IMR-90 (cell line): Measurements from ENCODE around the gene ZEB2. TPM values are rescaled to one million over a fixed set of nuclear protein-coding genes. Genes with fewer than 3 reads are reported as not detected.

Experiments
- ATAC-seq: fragments of 200-7000 bp; cut with Tn5 transposase; 2 replicates; pipeline ENCODE4 v1.9.1; 2020; ENCODE audit warnings: low read depth, mild to moderate bottlenecking, moderate library complexity
- BruUV-seq: library from RNA; stranded (reverse); fragments of 400-500 nt; replicated peaks from 2 replicates; lab custom pipeline; 2021; lab: Mats Ljungman, UMichigan
- CTCF ChIA-PET: fragments of 300-600 bp; formaldehyde crosslinking; extraction: SDS; loops from one replicate; lab custom pipeline; 2021; ENCODE audit warnings: antibody characterized with exemption; lab: Yijun Ruan, JAX
- POLR2A ChIA-PET: fragments of 300-600 bp; sonication (Branson Sonifier 250); formaldehyde crosslinking; loops from one replicate; lab custom pipeline; 2022; ENCODE audit warnings: antibody characterized with exemption; ENCODE audit not compliant: unreplicated experiment; lab: Charles Lee
- DNase-seq: peaks from one replicate; pipeline ENCODE4 v3.0.0; 2013
- H2AFZ ChIP-seq: replicated peaks from 2 replicates; pipeline ENCODE3; 2013; ENCODE audit warnings: low read length, mild to moderate bottlenecking; ENCODE audit not compliant: poor library complexity
- H2AK5ac ChIP-seq: 2 replicates; pipeline ENCODE4 v1.6.1; 2013; ENCODE audit warnings: low read depth, low read length, inconsistent platforms
- H2AK9ac ChIP-seq: replicated peaks from 2 replicates; pipeline ENCODE3; 2013; ENCODE audit warnings: mild to moderate bottlenecking, low read depth, low read length, moderate library complexity; ENCODE audit not compliant: poor library complexity
- H2BK120ac ChIP-seq: 2 replicates; pipeline ENCODE4 v1.6.1; 2013; ENCODE audit warnings: low read depth, low read length, inconsistent platforms
- H2BK15ac ChIP-seq: 3 replicates; pipeline ENCODE4 v1.6.1; 2013; ENCODE audit warnings: low read depth, low read length, inconsistent platforms
- H2BK20ac ChIP-seq: 2 replicates; pipeline ENCODE4 v1.6.1; 2013; ENCODE audit warnings: low read depth, mild to moderate bottlenecking, inconsistent platforms, low read length, moderate library complexity
- H2BK5ac ChIP-seq: 2 replicates; pipeline ENCODE4 v1.6.1; 2013; ENCODE audit warnings: mild to moderate bottlenecking, low read depth, low read length, inconsistent platforms; ENCODE audit not compliant: poor library complexity, severe bottlenecking
- H3K14ac ChIP-seq: replicated peaks from 2 replicates; pipeline ENCODE4 v1.6.1; 2013; ENCODE audit warnings: low read depth, low read length, inconsistent platforms
- H3K18ac ChIP-seq: 2 replicates; pipeline ENCODE4 v1.6.1; 2013; ENCODE audit warnings: low read depth, low read length, control low read depth
- H3K23ac ChIP-seq: 2 replicates; pipeline ENCODE4 v1.6.1; 2013; ENCODE audit warnings: low read depth, low read length, inconsistent platforms
- H3K27ac ChIP-seq: 2 replicates; pipeline ENCODE4 v1.5.1; 2013; ENCODE audit warnings: mild to moderate bottlenecking, control low read depth, low read length; ENCODE audit not compliant: insufficient read depth
- H3K27me3 ChIP-seq: 2 replicates; pipeline ENCODE4 v1.6.1; 2013; ENCODE audit warnings: low read length; ENCODE audit not compliant: control insufficient read depth, insufficient read depth
- H3K36me3 ChIP-seq: 2 replicates; pipeline ENCODE4 v1.6.1; 2013; ENCODE audit warnings: low read length, mixed read lengths; ENCODE audit not compliant: control insufficient read depth, insufficient read depth
- H3K4ac ChIP-seq: 2 replicates; pipeline ENCODE4 v1.6.1; 2013; ENCODE audit warnings: low read depth, low read length, inconsistent platforms
- H3K4me1 ChIP-seq: 2 replicates; pipeline ENCODE4 v1.6.1; 2013; ENCODE audit warnings: low read length, mixed read lengths; ENCODE audit not compliant: control insufficient read depth, insufficient read depth
- H3K4me2 ChIP-seq: 2 replicates; pipeline ENCODE4 v1.6.1; 2013; ENCODE audit warnings: low read depth, mild to moderate bottlenecking, control low read depth, low read length, moderate library complexity
- H3K4me3 ChIP-seq: 2 replicates; pipeline ENCODE4 v1.5.1; 2013; ENCODE audit warnings: low read depth, mild to moderate bottlenecking, control low read depth, low read length, moderate library complexity; ENCODE audit not compliant: insufficient read depth
- H3K56ac ChIP-seq: 2 replicates; pipeline ENCODE4 v1.6.1; 2013; ENCODE audit warnings: low read length, inconsistent platforms; ENCODE audit not compliant: insufficient read depth; ENCODE audit errors: extremely low read depth
- H3K79me1 ChIP-seq, 2 experiments: 2 replicates each; pipeline ENCODE4 v1.6.1; 2013; ENCODE audit warnings: low read length in 2 of 2, inconsistent platforms in 1 of 2, low read depth in 1 of 2
- H3K9ac ChIP-seq: 2 replicates; pipeline ENCODE4 v1.6.1; 2013; ENCODE audit warnings: low read depth, low read length, control low read depth
- H3K9me1 ChIP-seq: 2 replicates; pipeline ENCODE4 v1.6.1; 2013; ENCODE audit warnings: low read length, inconsistent platforms; ENCODE audit not compliant: insufficient read depth
- H3K9me3 ChIP-seq: 2 replicates; pipeline ENCODE4 v1.6.1; 2013; ENCODE audit warnings: low read length; ENCODE audit not compliant: control insufficient read depth, insufficient read depth
- H4K20me1 ChIP-seq: 2 replicates; pipeline ENCODE4 v1.6.1; 2013; ENCODE audit warnings: low read length, inconsistent platforms; ENCODE audit not compliant: insufficient read depth
- H4K5ac ChIP-seq: 2 replicates; pipeline ENCODE4 v1.6.1; 2013; ENCODE audit warnings: mild to moderate bottlenecking, low read depth, low read length, control low read depth
- H4K8ac ChIP-seq, 2 experiments: 2 replicates each; pipeline ENCODE4 v1.6.1; 2013; ENCODE audit warnings: low read depth in 2 of 2, low read length in 2 of 2, control low read depth in 1 of 2, inconsistent platforms in 1 of 2
- H4K91ac ChIP-seq: 2 replicates; pipeline ENCODE4 v1.6.1; 2013; ENCODE audit warnings: low read depth, low read length, inconsistent platforms; ENCODE audit not compliant: insufficient read depth
- BHLHE40 ChIP-seq: fragments of 150-350 bp; IDR thresholded peaks from 2 replicates; pipeline ENCODE4 v1.6.1; 2016; ENCODE audit warnings: mild to moderate bottlenecking, low read depth, low read length
- CEBPB ChIP-seq: IDR thresholded peaks from 2 replicates; pipeline ENCODE4 v1.6.1; 2012; ENCODE audit warnings: low read depth, low read length, improper control_type of control experiment
- CHD1 ChIP-seq: IDR thresholded peaks from 2 replicates; pipeline ENCODE4 v1.6.1; 2012; ENCODE audit warnings: low read depth, low read length, improper control_type of control experiment
- CTCF ChIP-seq: conservative IDR thresholded peaks from 2 replicates; pipeline ENCODE4 v1.5.1; 2012; ENCODE audit warnings: mild to moderate bottlenecking, low read depth, low read length, improper control_type of control experiment
- ELK1 ChIP-seq: fragments of 150-350 bp; IDR thresholded peaks from 2 replicates; pipeline ENCODE4 v1.6.1; 2016; ENCODE audit warnings: low read depth, mild to moderate bottlenecking, low read length, moderate library complexity, borderline replicate concordance
- FOS ChIP-seq: fragments of 150-350 bp; IDR thresholded peaks from 2 replicates; pipeline ENCODE4 v1.6.1; 2016; ENCODE audit warnings: low read depth, low read length
- MAFK ChIP-seq: IDR thresholded peaks from 2 replicates; pipeline ENCODE4 v1.6.1; 2012; ENCODE audit warnings: low read depth, low read length, improper control_type of control experiment
- MAZ ChIP-seq: IDR thresholded peaks from 2 replicates; pipeline ENCODE4 v1.6.1; 2012; ENCODE audit warnings: low read depth, mild to moderate bottlenecking, low read length, improper control_type of control experiment, moderate library complexity, borderline replicate concordance
- MXI1 ChIP-seq: IDR thresholded peaks from 2 replicates; pipeline ENCODE4 v1.6.1; 2012; ENCODE audit warnings: low read depth, mild to moderate bottlenecking, low read length, moderate library complexity, borderline replicate concordance
- POLR2A ChIP-seq: IDR thresholded peaks from 2 replicates; pipeline ENCODE4 v1.6.1; 2012; ENCODE audit warnings: mild to moderate bottlenecking, low read depth, low read length
- RAD21 ChIP-seq: IDR thresholded peaks from 2 replicates; pipeline ENCODE4 v1.6.1; 2012; ENCODE audit warnings: low read length, improper control_type of control experiment
- RCOR1 ChIP-seq: IDR thresholded peaks from 2 replicates; pipeline ENCODE4 v1.6.1; 2012; ENCODE audit warnings: mild to moderate bottlenecking, low read length, improper control_type of control experiment; ENCODE audit not compliant: insufficient replicate concordance
- RFX5 ChIP-seq: IDR thresholded peaks from 2 replicates; pipeline ENCODE4 v1.8.0; 2012; ENCODE audit warnings: low read depth, mild to moderate bottlenecking, low read length, moderate library complexity
- SMC3 ChIP-seq: fragments of 150-350 bp; IDR thresholded peaks from 2 replicates; pipeline ENCODE4 v1.6.1; 2016; ENCODE audit warnings: low read depth, mild to moderate bottlenecking, antibody characterized with exemption, low read length, moderate library complexity
- USF2 ChIP-seq: fragments of 150-350 bp; IDR thresholded peaks from 2 replicates; pipeline ENCODE4 v1.6.1; 2017; ENCODE audit warnings: mild to moderate bottlenecking, antibody characterized with exemption, low read length, low read depth
- WGBS, 2 experiments: methylation state at CpG; one replicate each; pipeline versions ENCODE4 v1.1.5 to v1.1.7; 2013; ENCODE audit warnings: missing lambda C conversion rate in 2 of 2; ENCODE audit not compliant: insufficient read length in 1 of 2; ENCODE audit errors: extremely low coverage in 2 of 2; 5-methylcytosine and 5-hydroxymethylcytosine counted together
- dilution Hi-C: fragments of 300-500 bp; cut with HindIII; formaldehyde crosslinking; loops from one replicate; pipeline ENCODE4 v1.14.3; 2018; ENCODE audit warnings: low sequenced_read_pairs; ENCODE audit not compliant: unreplicated experiment
- in situ Hi-C: fragments of 300-500 bp; cut with MboI; formaldehyde crosslinking; loops from 3 replicates; pipeline ENCODE4 v1.14.3; 2019; ENCODE audit warnings: low sequenced_read_pairs, inconsistent platforms, mixed read lengths
- intact Hi-C: fragments of 100-400 bp; cut with micrococcal nuclease; formaldehyde crosslinking; loops from 2 replicates; pipeline ENCODE4 v1.10.0; 2022
- polyA plus RNA-seq, 3 experiments: library from polyadenylated mRNA; depleted of rRNA; stranded (reverse); fragments of >200 nt; gene quantifications; 2 replicates each; pipeline ENCODE4 v1.2.3, GENCODE V29; 2012; ENCODE audit warnings: low replicate concordance in 1 of 3
- total RNA-seq: library from RNA; depleted of rRNA; stranded (reverse); fragments of >200 nt; gene quantifications from 2 replicates; pipeline ENCODE4 v1.2.3, GENCODE V29; 2012

The ZEB2 gene
- total and polyA plus RNA-seq, 2 of the 4 experiments (the other 2 are of a cell fraction) = 22.4 to 50.9 TPM

GRCh38 chr2:144389151-144389929, 130.6 kb downstream of the ZEB2 start:
- Histone ChIP-seq H3K27me3 (no peaks in the 10 kb centered on the region), H3K27ac (no peak overlapping the region), H4K91ac (no peak overlapping the region), H3K36me3 (peaks cover 23% of the 10 kb centered on the region), H3K79me1 (peaks cover 3 to 5% of the 10 kb centered on the region in 2 experiments; a peak in 1 of 4 replicates), H3K4me1 (no peaks in the 10 kb centered on the region; the same call in 1 of the 2 replicates), H2BK120ac (peak overlapping the region; percentile 55; the same call in 1 of the 2 replicates), H2AK5ac (peak overlapping the region; percentile 43; the same call in 1 of the 2 replicates), H4K20me1 (no peaks in the 10 kb centered on the region), H2AFZ (no peak overlapping the region), H4K5ac (no peak overlapping the region), H3K9ac (no peak overlapping the region), H3K4ac (peak overlapping the region; percentile 54; the same call in 1 of the 2 replicates), H3K56ac (no peak overlapping the region), H3K4me2 (no peak overlapping the region), H3K18ac (no peak overlapping the region), H2BK20ac (peak overlapping the region; percentile 47; the same call in 1 of the 2 replicates), H3K9me1 (peaks cover 7% of the 10 kb centered on the region; the same call in 1 of the 2 replicates), H2BK15ac (no peak overlapping the region; the same call in 2 of the 3 replicates), H2BK5ac (no peak overlapping the region), H3K4me3 (no peak overlapping the region), H3K9me3 (no peaks in the 10 kb centered on the region), H4K8ac (no peak overlapping the region), H3K14ac (peak overlapping the region; percentile 74; the same call in 1 of the 2 replicates), H2AK9ac (no peak overlapping the region), H3K23ac (no peak overlapping the region)
- intact Hi-C loops (no loop called here), dilution Hi-C loops (no loop called here), in situ Hi-C loops (no loop called here)
- WGBS, 2 experiments = 68 to 100% methylated on average over 4 to 8 of the region's 37 CpGs
- DNase-seq = no peak
- no peak for ATAC-seq
- TSS peak; percentile 66 for BruUV-seq
- CTCF ChIA-PET = no interaction called here
- POLR2A ChIA-PET = no interaction called here
- TF ChIP-seq POLR2A = no peak
- TF ChIP-seq FOS = no peak
- no peak for TF ChIP-seq MXI1
- TF ChIP-seq BHLHE40 = no peak
- no peak for TF ChIP-seq CHD1
- TF ChIP-seq ELK1 = no peak
- TF ChIP-seq MAZ = no peak
- TF ChIP-seq SMC3 = no peak
- no peak for TF ChIP-seq USF2
- no peak for TF ChIP-seq CEBPB
- no peak for TF ChIP-seq RCOR1
- TF ChIP-seq MAFK = no peak
- no peak for TF ChIP-seq CTCF
- TF ChIP-seq RAD21 = no peak
- TF ChIP-seq RFX5 = no peak
